ENCODE data around the gene CALD1. TPM values are rescaled to one million over a fixed set of nuclear protein-coding genes. Genes with fewer than 3 reads are reported as not detected.

The CALD1 gene
- total RNA-seq, 1 donor from 2014 or later, result 61.8 TPM

DNA sequence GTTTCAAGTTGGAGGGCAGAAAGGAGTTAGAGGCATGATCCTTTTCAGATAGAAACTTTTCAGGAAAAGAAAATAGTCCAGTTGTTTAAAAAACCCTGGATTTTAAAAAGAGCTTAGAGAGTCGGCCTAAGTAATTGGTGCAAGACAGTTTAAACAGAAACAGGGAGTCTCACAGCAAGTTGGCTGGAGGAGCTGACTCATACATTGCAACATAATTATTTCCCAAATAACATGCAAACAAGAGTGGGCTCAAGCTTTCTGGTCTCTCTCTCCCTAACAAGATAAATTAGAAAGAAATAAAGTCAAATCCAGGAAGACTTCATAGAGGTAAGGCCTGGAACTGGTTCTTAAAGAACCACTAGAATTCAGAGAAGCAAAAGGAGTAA is 106.5 kb downstream of the CALD1 start:
- Mint-ChIP-seq H3K9me3 (ENCODE audit: unreplicated experiment) (peaks cover 2% of the 10 kb centered on the region), H3K4me3 (ENCODE audit: unreplicated experiment) (no peak overlapping the region), H3K4me1 (ENCODE audit: low read depth, unreplicated experiment) (peaks cover 13% of the 10 kb centered on the region), H3K27me3 (ENCODE audit: unreplicated experiment) (no peaks in the 10 kb centered on the region), H3K36me3 (ENCODE audit: unreplicated experiment) (no peaks in the 10 kb centered on the region), H3K27ac (ENCODE audit: unreplicated experiment) (no peak overlapping the region)
- DNase-seq, result no peak
- TF ChIP-seq, protein P1, sequence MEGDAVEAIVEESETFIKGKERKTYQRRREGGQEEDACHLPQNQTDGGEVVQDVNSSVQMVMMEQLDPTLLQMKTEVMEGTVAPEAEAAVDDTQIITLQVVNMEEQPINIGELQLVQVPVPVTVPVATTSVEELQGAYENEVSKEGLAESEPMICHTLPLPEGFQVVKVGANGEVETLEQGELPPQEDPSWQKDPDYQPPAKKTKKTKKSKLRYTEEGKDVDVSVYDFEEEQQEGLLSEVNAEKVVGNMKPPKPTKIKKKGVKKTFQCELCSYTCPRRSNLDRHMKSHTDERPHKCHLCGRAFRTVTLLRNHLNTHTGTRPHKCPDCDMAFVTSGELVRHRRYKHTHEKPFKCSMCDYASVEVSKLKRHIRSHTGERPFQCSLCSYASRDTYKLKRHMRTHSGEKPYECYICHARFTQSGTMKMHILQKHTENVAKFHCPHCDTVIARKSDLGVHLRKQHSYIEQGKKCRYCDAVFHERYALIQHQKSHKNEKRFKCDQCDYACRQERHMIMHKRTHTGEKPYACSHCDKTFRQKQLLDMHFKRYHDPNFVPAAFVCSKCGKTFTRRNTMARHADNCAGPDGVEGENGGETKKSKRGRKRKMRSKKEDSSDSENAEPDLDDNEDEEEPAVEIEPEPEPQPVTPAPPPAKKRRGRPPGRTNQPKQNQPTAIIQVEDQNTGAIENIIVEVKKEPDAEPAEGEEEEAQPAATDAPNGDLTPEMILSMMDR (IDR thresholded peaks at IDR 0.05; ENCODE audit: partially characterized antibody, unreplicated experiment), result no peak

DNA sequence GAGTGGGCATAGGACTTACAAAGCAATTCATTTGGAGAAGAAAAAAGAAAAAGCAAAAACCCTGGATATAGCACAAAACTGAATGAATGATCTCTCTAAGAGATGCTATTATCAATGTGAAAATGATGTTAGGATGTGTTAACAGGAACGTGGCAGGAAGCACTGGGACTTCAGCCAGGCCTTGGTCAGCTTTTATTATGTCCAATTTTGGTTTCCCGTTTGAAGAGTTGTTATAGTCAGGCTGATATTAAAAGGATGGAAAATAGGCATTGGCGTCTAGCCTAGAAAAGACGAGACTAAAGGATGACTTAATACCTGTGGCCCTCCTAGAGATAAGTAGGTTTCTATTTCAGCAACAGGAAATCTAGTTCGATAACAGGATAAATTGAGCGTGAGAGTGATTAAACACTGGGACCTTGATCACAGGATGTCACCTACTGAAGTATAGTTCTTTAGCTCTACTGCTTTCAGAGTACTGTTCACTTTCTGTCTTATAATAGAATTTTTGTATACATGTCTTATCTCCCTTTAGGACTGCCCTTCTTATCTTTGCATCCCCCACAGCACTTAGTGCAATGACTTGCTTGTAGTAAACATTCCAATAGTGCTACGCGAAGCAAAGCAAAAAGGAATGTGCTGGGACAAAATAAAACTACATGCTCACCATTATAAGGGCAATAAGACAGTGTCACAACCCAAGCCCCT is 107.1 kb downstream of the CALD1 start:
- peaks cover 11% of the 10 kb centered on the region for H3K4me1 Mint-ChIP-seq (ENCODE audit: low read depth, unreplicated experiment)
- no peaks in the 10 kb centered on the region for H3K27me3 Mint-ChIP-seq (ENCODE audit: unreplicated experiment)
- no peak for DNase-seq
- no peak overlapping the region for H3K4me3 Mint-ChIP-seq (ENCODE audit: unreplicated experiment)
- H3K36me3 Mint-ChIP-seq (ENCODE audit: unreplicated experiment), result no peaks in the 10 kb centered on the region
- TF ChIP-seq, protein P1 (IDR thresholded peaks at IDR 0.05; ENCODE audit: partially characterized antibody, unreplicated experiment), result no peak
- no peak overlapping the region for H3K27ac Mint-ChIP-seq (ENCODE audit: unreplicated experiment)
- H3K9me3 Mint-ChIP-seq (ENCODE audit: unreplicated experiment), result peaks cover 4% of the 10 kb centered on the region

DNA sequence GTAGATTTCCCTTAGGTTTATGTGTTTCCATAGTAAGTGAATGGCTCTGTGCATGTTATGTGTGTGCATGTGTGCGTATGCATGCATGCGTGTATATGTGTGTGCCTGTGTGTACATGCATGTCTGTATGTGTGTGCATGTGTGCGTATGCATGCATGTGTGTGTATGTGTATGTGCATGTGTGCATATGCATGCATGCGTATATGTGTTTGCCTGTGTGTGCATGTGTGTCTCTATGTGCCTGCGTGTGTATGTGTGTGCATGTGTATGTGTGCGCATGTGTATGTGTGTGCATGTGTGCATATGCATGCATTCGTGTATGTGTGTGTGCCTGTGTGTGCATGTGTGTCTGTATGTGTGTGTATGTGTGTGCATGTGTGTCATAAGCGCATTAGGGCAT is 108.1 kb downstream of the CALD1 start:
- Mint-ChIP-seq H3K27ac (ENCODE audit: unreplicated experiment) (no peak overlapping the region), H3K4me1 (ENCODE audit: low read depth, unreplicated experiment) (peaks cover 14% of the 10 kb centered on the region), H3K9me3 (ENCODE audit: unreplicated experiment) (peaks cover 4% of the 10 kb centered on the region), H3K36me3 (ENCODE audit: unreplicated experiment) (no peaks in the 10 kb centered on the region), H3K4me3 (ENCODE audit: unreplicated experiment) (no peak overlapping the region), H3K27me3 (ENCODE audit: unreplicated experiment) (no peaks in the 10 kb centered on the region)
- TF ChIP-seq, protein P1 (IDR thresholded peaks at IDR 0.05; ENCODE audit: partially characterized antibody, unreplicated experiment), result no peak
- DNase-seq, result no peak

DNA sequence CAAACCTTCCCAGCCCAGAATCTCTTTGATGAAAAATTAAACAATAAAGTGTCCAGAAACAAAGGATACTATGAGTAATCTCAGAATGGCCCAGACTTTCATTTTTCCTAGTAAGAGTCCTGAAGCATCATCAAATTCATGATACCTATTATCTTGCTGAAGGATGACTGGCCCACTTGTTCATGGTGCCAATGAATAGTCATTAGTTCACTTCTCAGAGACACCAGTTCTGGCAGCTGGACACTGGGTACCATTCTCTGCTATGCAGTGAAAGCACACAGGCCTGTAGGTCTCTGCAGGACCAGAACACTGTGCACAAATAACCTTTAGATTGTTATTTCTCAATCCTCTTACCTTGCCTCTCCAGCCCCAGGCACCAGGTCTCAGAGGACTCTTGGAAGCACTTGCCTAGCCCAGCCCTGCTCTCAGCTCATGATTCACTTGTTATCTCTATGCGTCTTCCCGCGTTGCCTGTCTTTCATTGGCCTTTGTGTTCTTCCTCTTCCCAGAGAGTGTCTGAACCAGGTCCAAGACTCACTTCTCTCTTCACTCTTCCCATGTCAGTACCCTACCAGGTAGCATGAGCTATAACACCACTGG is 108.8 kb downstream of the CALD1 start:
- Mint-ChIP-seq H3K4me3 (ENCODE audit: unreplicated experiment) (no peak overlapping the region), H3K4me1 (ENCODE audit: low read depth, unreplicated experiment) (peaks cover 20% of the 10 kb centered on the region), H3K27ac (ENCODE audit: unreplicated experiment) (no peak overlapping the region), H3K9me3 (ENCODE audit: unreplicated experiment) (peaks cover 4% of the 10 kb centered on the region), H3K36me3 (ENCODE audit: unreplicated experiment) (no peaks in the 10 kb centered on the region), H3K27me3 (ENCODE audit: unreplicated experiment) (no peaks in the 10 kb centered on the region)
- TF ChIP-seq, protein P1 (IDR thresholded peaks at IDR 0.05; ENCODE audit: partially characterized antibody, unreplicated experiment), result no peak
- DNase-seq, result no peak

Data from glutamatergic neuron (in vitro differentiated cells).